ENCODE results near the gene KLHDC1. TPM values are rescaled to one million over a fixed set of nuclear protein-coding genes. Genes with fewer than 3 reads are reported as not detected.
"Not testable (repeated sequence)": the region's sequence is repeated elsewhere in the genome, so short reads cannot be mapped to it uniquely, and the experiment has no call there.

Gene KLHDC1
- total RNA-seq, 2 donors from 2014 or later = 5.3 to 8.6 TPM

DNA sequence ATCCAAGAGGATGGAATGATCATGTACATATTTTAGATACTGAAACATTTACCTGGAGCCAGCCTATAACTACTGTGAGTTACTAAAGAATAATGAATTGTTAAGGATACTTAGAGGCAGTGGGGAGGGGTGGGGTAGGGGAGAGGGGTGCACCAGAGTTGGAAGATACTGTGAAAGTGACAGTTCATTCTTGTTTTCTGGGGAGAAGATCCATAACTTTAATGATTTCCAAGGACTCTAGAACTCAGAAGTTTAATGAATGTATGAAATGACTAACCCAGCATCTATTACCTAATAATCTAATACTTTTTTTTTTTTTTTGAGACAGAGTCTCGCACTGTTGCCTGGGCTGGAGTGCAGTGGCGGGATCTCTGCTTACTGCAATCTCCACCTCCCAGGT is 85.5 kb downstream of the KLHDC1 start:
- ATAC-seq = no peak
- 92 to 93% methylated on average over 2 of the region's 2 CpGs for WGBS, 2 donors
- no peak for TF ChIP-seq POLR2A (IDR thresholded peaks at IDR 0.05)
- TF ChIP-seq, protein P1, sequence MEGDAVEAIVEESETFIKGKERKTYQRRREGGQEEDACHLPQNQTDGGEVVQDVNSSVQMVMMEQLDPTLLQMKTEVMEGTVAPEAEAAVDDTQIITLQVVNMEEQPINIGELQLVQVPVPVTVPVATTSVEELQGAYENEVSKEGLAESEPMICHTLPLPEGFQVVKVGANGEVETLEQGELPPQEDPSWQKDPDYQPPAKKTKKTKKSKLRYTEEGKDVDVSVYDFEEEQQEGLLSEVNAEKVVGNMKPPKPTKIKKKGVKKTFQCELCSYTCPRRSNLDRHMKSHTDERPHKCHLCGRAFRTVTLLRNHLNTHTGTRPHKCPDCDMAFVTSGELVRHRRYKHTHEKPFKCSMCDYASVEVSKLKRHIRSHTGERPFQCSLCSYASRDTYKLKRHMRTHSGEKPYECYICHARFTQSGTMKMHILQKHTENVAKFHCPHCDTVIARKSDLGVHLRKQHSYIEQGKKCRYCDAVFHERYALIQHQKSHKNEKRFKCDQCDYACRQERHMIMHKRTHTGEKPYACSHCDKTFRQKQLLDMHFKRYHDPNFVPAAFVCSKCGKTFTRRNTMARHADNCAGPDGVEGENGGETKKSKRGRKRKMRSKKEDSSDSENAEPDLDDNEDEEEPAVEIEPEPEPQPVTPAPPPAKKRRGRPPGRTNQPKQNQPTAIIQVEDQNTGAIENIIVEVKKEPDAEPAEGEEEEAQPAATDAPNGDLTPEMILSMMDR (IDR thresholded peaks at IDR 0.05) = no peak

GRCh38 chr14:49781040-49781439 is 88.1 kb downstream of the KLHDC1 start:
- intact Hi-C loops (cut with DNase I) = loop anchor here (10.0 kb wide), 1 partner anchor 54 kb away; no protein-coding TSS in a partner anchor
- H3K36me3 ChIP-seq (replicated peaks in 1 of 2; ENCODE audit: insufficient read depth in 1 of 2, low read depth in 2 of 2) = peaks cover 0 to 39% of the 10 kb centered on the region in 2 donors
- not testable (repeated sequence) for H3K9me3 ChIP-seq, DNase-seq, H3K27ac ChIP-seq, H3K4me1 ChIP-seq, H3K4me3 ChIP-seq, ATAC-seq, H3K27me3 ChIP-seq
- WGBS, 2 donors = 91 to 95% methylated on average over 7 of the region's 7 CpGs

More for the DNA sequence above, 85.5 kb downstream of the KLHDC1 start:
- Histone ChIP-seq H3K9me3 (no peaks in the 10 kb centered on the region), H3K36me3 (replicated peaks in 1 of 2; ENCODE audit: insufficient read depth in 1 of 2, low read depth in 2 of 2) (peaks cover 0 to 45% of the 10 kb centered on the region in 2 donors), H3K4me1 (peaks cover 8% of the 10 kb centered on the region), H3K27me3 (no peaks in the 10 kb centered on the region), H3K4me3 (no peak overlapping the region), H3K27ac (no peak overlapping the region)
- DNase-seq = no peak
- intact Hi-C loops (cut with DNase I) = no loop called here

- Histone ChIP-seq H3K27ac (no peak overlapping the region), H3K36me3 (replicated peaks in 1 of 2; ENCODE audit: insufficient read depth in 1 of 2, low read depth in 2 of 2) (peaks cover 0 to 34% of the 10 kb centered on the region in 2 donors), H3K27me3 (no peaks in the 10 kb centered on the region), H3K4me1 (no peaks in the 10 kb centered on the region), H3K9me3 (no peaks in the 10 kb centered on the region), H3K4me3 (no peak overlapping the region)
- 79 to 80% methylated on average over 3 of the region's 3 CpGs for WGBS, 2 donors
- no peak for DNase-seq
- TF ChIP-seq, protein P1 (IDR thresholded peaks at IDR 0.05) = no peak
- ATAC-seq = no peak
- intact Hi-C loops (cut with DNase I) = loop anchor here (10.0 kb wide), 1 partner anchor 51 kb away; no protein-coding TSS in a partner anchor
These were observed 90.6 kb downstream of the KLHDC1 start for GRCh38 chr14:49783394-49784014.

- H3K4me1 ChIP-seq = no peaks in the 10 kb centered on the region
- peaks cover 0 to 24% of the 10 kb centered on the region in 2 donors for H3K36me3 ChIP-seq (replicated peaks in 1 of 2; ENCODE audit: insufficient read depth in 1 of 2, low read depth in 2 of 2)
- no peak for DNase-seq
- no peak for ATAC-seq
- no peaks in the 10 kb centered on the region for H3K27me3 ChIP-seq
- H3K27ac ChIP-seq = no peak overlapping the region
- H3K4me3 ChIP-seq = no peak overlapping the region
- H3K9me3 ChIP-seq = no peaks in the 10 kb centered on the region
- WGBS, 2 donors = 98 to 100% methylated on average over 2 of the region's 2 CpGs
- TF ChIP-seq, protein P1 (IDR thresholded peaks at IDR 0.05) = no peak
- no peak for TF ChIP-seq POLR2A (IDR thresholded peaks at IDR 0.05)
- intact Hi-C loops (cut with DNase I) = loop anchor here (10.0 kb wide), 1 partner anchor 48 kb away; no protein-coding TSS in a partner anchor
These were observed 93.4 kb downstream of the KLHDC1 start for GRCh38 chr14:49786315-49786714.

GRCh38 chr14:49792618-49793017 is 99.7 kb downstream of the KLHDC1 start:
- Histone ChIP-seq H3K9me3 (no peaks in the 10 kb centered on the region), H3K27ac (no peak overlapping the region), H3K36me3 (replicated peaks in 1 of 2; ENCODE audit: insufficient read depth in 1 of 2, low read depth in 2 of 2) (peaks cover 0 to 31% of the 10 kb centered on the region in 2 donors), H3K4me1 (no peaks in the 10 kb centered on the region), H3K4me3 (no peak overlapping the region), H3K27me3 (no peaks in the 10 kb centered on the region)
- intact Hi-C loops (cut with DNase I) = no loop called here
- WGBS, 2 donors = 0% methylated on average over 1 of the region's 1 CpG
- TF ChIP-seq, protein P1 (IDR thresholded peaks at IDR 0.05) = no peak
- no peak for TF ChIP-seq POLR2A (IDR thresholded peaks at IDR 0.05)
- ATAC-seq (no peak), DNase-seq (no peak)
